ENCODE measurements around the gene ISOC2. TPM values are rescaled to one million over a fixed set of nuclear protein-coding genes. Genes with fewer than 3 reads are reported as not detected.
A peak's percentile ranks its signal among the peaks of the same experiment; 100 is the strongest.
"Not testable (repeated sequence)": the region's sequence is repeated elsewhere in the genome, so short reads cannot be mapped to it uniquely, and the experiment has no call there.

ISOC2 gene
- total and polyA plus RNA-seq, 9 of the 15 experiments (the other 6 are each of a cell fraction or from before 2014, with no cell fraction given): 1.2 to 229 (median 58.3) TPM

GRCh38 chr19:55423225-55424005 is 38.0 kb downstream of the ISOC2 start:
- CTCF ChIA-PET (ENCODE audit: low intra/inter-chr PET ratio): no interaction called here
- Histone ChIP-seq H4K20me1 (replicated peaks; ENCODE audit: control insufficient read depth, insufficient read depth, low read length) (no peaks in the 10 kb centered on the region), H3K79me2 (ENCODE audit: control insufficient read depth, insufficient read depth, low read length) (no peaks in the 10 kb centered on the region), H3K27me3 (ENCODE audit: control insufficient read depth in 2 of 2, insufficient read depth in 2 of 2, low read length in 2 of 2) (peaks cover 11% of the 10 kb centered on the region in 2 experiments), H3K27ac (ENCODE audit: extremely low read depth, low read depth, low read length) (no peak overlapping the region), H3K9me3 (replicated peaks; ENCODE audit: control insufficient read depth, insufficient read depth, low read depth, low read length) (peaks cover 7% of the 10 kb centered on the region; the same call in 1 of the 2 replicates), H2AFZ (ENCODE audit: low read depth, low read length) (no peak overlapping the region), H3K4me2 (ENCODE audit: insufficient read depth, low read length) (no peak overlapping the region), H3K4me3 (no peak overlapping the region), H3K9me1 (ENCODE audit: control insufficient read depth, insufficient read depth, low read length) (no peaks in the 10 kb centered on the region), H3K9ac (ENCODE audit: insufficient read depth in 1 of 2, low read depth in 2 of 2, low read length in 2 of 2) (no peak overlapping the region; a peak in 1 of 4 replicates), H3K4me1 (replicated peaks in 1 of 2; ENCODE audit: control insufficient read depth in 2 of 2, insufficient read depth in 2 of 2, low read length in 2 of 2) (peaks cover 0 to 9% of the 10 kb centered on the region in 2 experiments; a peak in 2 of 5 replicates), H3K36me3 (ENCODE audit: control insufficient read depth, insufficient read depth, low read length) (no peaks in the 10 kb centered on the region)
- no TSS peak for BruUV-seq (replicated peaks)
- no peak for DNase-seq (ENCODE audit: extremely low read depth in 1 of 4, low spot score in 3 of 4)
- TF ChIP-seq ZNF184 (CRISPR knock-in tag; IDR thresholded peaks at IDR 0.05): no peak
- TF ChIP-seq ATF3 (IDR thresholded peaks at IDR 0.05): 0 out of 2 replicates have a peak, but pooled peaks have one; percentile 8
- TF ChIP-seq ATF3 (CRISPR knock-in tag; conservative IDR thresholded peaks at IDR 0.05): no peak
- TF ChIP-seq PRDM10 (IDR thresholded peaks at IDR 0.05; ENCODE audit: partially characterized antibody): no peak
- TF ChIP-seq, protein P1, sequence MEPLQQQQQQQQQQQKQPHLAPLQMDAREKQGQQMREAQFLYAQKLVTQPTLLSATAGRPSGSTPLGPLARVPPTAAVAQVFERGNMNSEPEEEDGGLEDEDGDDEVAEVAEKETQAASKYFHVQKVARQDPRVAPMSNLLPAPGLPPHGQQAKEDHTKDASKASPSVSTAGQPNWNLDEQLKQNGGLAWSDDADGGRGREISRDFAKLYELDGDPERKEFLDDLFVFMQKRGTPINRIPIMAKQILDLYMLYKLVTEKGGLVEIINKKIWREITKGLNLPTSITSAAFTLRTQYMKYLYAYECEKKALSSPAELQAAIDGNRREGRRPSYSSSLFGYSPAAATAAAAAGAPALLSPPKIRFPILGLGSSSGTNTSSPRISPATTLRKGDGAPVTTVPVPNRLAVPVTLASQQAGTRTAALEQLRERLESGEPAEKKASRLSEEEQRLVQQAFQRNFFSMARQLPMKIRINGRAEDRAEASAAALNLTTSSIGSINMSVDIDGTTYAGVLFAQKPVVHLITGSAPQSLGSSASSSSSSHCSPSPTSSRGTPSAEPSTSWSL (CRISPR knock-in tag; IDR thresholded peaks at IDR 0.05; ENCODE audit: borderline replicate concordance): no peak
- no peak for ATAC-seq
- intact Hi-C loops (cut with micrococcal nuclease): no loop called here
- WGBS (ENCODE audit: insufficient coverage, low coverage, missing lambda C conversion rate): 6% methylated on average over 13 of the region's 13 CpGs
- in situ Hi-C loops (cut with MboI): no loop called here
- POLR2A ChIA-PET: interaction anchor here (1.4 kb wide), 1 partner anchor 16 kb away, joined by 4 read pairs; the partner anchor contains the start of gene UBE2S
- FAIRE-seq: no peak

- POLR2A ChIA-PET; H3K4me2 ChIP-seq (ENCODE audit: insufficient read depth, low read length); H3K4me1 ChIP-seq (replicated peaks in 1 of 2; ENCODE audit: control insufficient read depth in 2 of 2, insufficient read depth in 2 of 2, low read length in 2 of 2); H3K9me3 ChIP-seq (replicated peaks; ENCODE audit: control insufficient read depth, insufficient read depth, low read depth, low read length); H3K36me3 ChIP-seq (ENCODE audit: control insufficient read depth, insufficient read depth, low read length); in situ Hi-C loops (cut with MboI); H3K79me2 ChIP-seq (ENCODE audit: control insufficient read depth, insufficient read depth, low read length); H3K4me3 ChIP-seq; BruUV-seq (replicated peaks); H4K20me1 ChIP-seq (replicated peaks; ENCODE audit: control insufficient read depth, insufficient read depth, low read length); FAIRE-seq; DNase-seq (ENCODE audit: extremely low read depth in 1 of 4, low spot score in 3 of 4); H2AFZ ChIP-seq (ENCODE audit: low read depth, low read length); H3K27ac ChIP-seq (ENCODE audit: extremely low read depth, low read depth, low read length); H3K9me1 ChIP-seq (ENCODE audit: control insufficient read depth, insufficient read depth, low read length); CTCF ChIA-PET (ENCODE audit: low intra/inter-chr PET ratio); ATAC-seq; H3K9ac ChIP-seq (ENCODE audit: insufficient read depth in 1 of 2, low read depth in 2 of 2, low read length in 2 of 2); intact Hi-C loops (cut with micrococcal nuclease): not testable (repeated sequence)
- 16% methylated on average over 4 of the region's 4 CpGs for WGBS (ENCODE audit: insufficient coverage, low coverage, missing lambda C conversion rate)
- peaks cover 11% of the 10 kb centered on the region in 2 experiments for H3K27me3 ChIP-seq (ENCODE audit: control insufficient read depth in 2 of 2, insufficient read depth in 2 of 2, low read length in 2 of 2)
These were observed 40.2 kb downstream of the ISOC2 start for GRCh38 chr19:55421281-55421680.
